Immature natural killer cell (primary cell): ENCODE measurements around the gene IFTAP. TPM values are rescaled to one million over a fixed set of nuclear protein-coding genes. Genes with fewer than 3 reads are reported as not detected.

Experiments used
- DNase-seq, 3 donors: peaks; one replicate each; pipeline ENCODE4 v3.0.0; 2022; ENCODE audit warnings: mixed read lengths in 1 of 3
- H3K27ac Mint-ChIP-seq, 6 donors: one replicate each; pipeline ENCODE4 v1.8.0; 2020; ENCODE audit warnings: mixed read lengths in 6 of 6, mild to moderate bottlenecking in 5 of 6, inconsistent platforms in 4 of 6, moderate library complexity in 3 of 6
- H3K27me3 Mint-ChIP-seq, 3 donors: one replicate each; pipeline ENCODE4 v1.8.0; 2020 to 2021; ENCODE audit warnings: low read depth in 3 of 3, mild to moderate bottlenecking in 3 of 3, mixed read lengths in 3 of 3, moderate library complexity in 3 of 3, inconsistent platforms in 1 of 3
- H3K36me3 Mint-ChIP-seq, 3 donors: one replicate each; pipeline ENCODE4 v1.8.0; 2020; ENCODE audit warnings: mixed read lengths in 3 of 3, inconsistent platforms in 2 of 3, mild to moderate bottlenecking in 2 of 3
- H3K4me1 Mint-ChIP-seq, 2 donors: one replicate each; pipeline ENCODE4 v1.8.0; 2020; ENCODE audit warnings: inconsistent platforms in 2 of 2, mild to moderate bottlenecking in 2 of 2, mixed read lengths in 2 of 2, moderate library complexity in 1 of 2
- H3K4me3 Mint-ChIP-seq, 5 donors: one replicate each; pipeline ENCODE4 v1.8.0; 2020; ENCODE audit warnings: mild to moderate bottlenecking in 5 of 5, mixed read lengths in 5 of 5, inconsistent platforms in 3 of 5, moderate library complexity in 3 of 5
- H3K9me3 Mint-ChIP-seq, 6 donors: one replicate each; pipeline ENCODE4 v1.8.0; 2020; ENCODE audit warnings: mild to moderate bottlenecking in 6 of 6, mixed read lengths in 6 of 6, inconsistent platforms in 4 of 6, moderate library complexity in 3 of 6
- polyA plus RNA-seq, 3 donors: library from polyadenylated mRNA; unstranded; fragments of 300-500 nt; fragmentation: Illumina TruSeq; gene quantifications; one replicate each; pipeline ENCODE4 v1.2.3, GENCODE V29; 2021

IFTAP gene
- polyA plus RNA-seq, 3 donors from 2014 or later, result 3.1 to 11.8 (median 3.2) TPM

DNA sequence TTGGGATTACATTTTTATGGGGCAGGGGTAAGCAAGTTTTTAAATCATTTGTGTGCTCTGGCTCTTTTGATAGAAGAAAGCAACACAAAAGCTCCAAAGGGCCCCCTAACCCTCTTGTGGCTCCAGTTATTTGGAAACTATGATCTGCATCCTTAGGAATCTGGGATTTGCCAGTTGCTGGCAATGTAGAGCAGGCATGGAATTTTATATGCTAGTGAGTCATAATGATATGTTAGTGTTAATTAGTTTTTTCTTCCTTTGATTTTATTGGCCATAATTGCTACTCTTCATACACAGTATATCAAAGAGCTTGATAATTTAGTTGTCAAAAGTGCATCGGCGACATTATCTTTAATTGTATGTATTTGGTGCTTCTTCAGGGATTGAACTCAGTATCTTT is 16.4 kb upstream of the IFTAP start:
- H3K9me3 Mint-ChIP-seq, result no peaks in the 10 kb centered on the region
- H3K27me3 Mint-ChIP-seq, result peaks cover 0 to 6% (median 1%) of the 10 kb centered on the region in 3 donors
- no peak overlapping the region for H3K27ac Mint-ChIP-seq
- no peak for DNase-seq
- H3K4me1 Mint-ChIP-seq, result no peaks in the 10 kb centered on the region
- peaks cover 4 to 18% (median 12%) of the 10 kb centered on the region in 3 donors for H3K36me3 Mint-ChIP-seq
- no peak overlapping the region for H3K4me3 Mint-ChIP-seq

GRCh38 chr11:36578458-36578857 is 15.8 kb upstream of the IFTAP start:
- DNase-seq, result no peak
- H3K36me3 Mint-ChIP-seq, result peaks cover 4 to 18% (median 12%) of the 10 kb centered on the region in 3 donors
- H3K27ac Mint-ChIP-seq, result no peak overlapping the region
- no peak overlapping the region for H3K4me3 Mint-ChIP-seq
- no peaks in the 10 kb centered on the region for H3K9me3 Mint-ChIP-seq
- H3K4me1 Mint-ChIP-seq, result no peaks in the 10 kb centered on the region
- H3K27me3 Mint-ChIP-seq, result peaks cover 0 to 6% (median 1%) of the 10 kb centered on the region in 3 donors

- Mint-ChIP-seq H3K27me3 (peaks cover 0 to 8% (median 1%) of the 10 kb centered on the region in 3 donors), H3K4me1 (no peaks in the 10 kb centered on the region), H3K36me3 (peaks cover 0 to 7% (median 0%) of the 10 kb centered on the region in 3 donors), H3K4me3 (no peak overlapping the region), H3K27ac (no peak overlapping the region), H3K9me3 (no peaks in the 10 kb centered on the region)
- DNase-seq, result no peak
These were observed 12.8 kb upstream of the IFTAP start for GRCh38 chr11:36581536-36581935.

DNA sequence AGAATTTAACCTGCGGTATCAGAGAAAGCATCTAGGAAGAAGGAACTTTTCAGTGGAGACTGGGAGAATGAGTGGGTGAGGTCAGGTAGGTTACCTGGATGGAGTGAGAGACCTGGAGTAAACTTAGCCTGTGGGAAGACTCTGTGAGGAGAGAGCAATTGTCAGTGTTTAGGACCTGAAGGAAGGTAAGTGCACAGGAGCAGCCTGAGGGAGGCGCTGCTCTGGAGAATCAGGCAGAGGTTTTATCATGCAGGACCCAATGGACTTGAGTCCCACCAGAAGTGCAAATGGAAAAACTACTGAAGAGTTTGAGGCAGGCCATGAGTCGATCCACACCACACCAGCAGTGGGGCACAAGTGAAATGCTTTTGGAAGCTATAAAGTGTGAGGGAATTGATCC is 10.6 kb upstream of the IFTAP start:
- Mint-ChIP-seq H3K27ac (no peak overlapping the region), H3K4me3 (no peak overlapping the region), H3K4me1 (no peaks in the 10 kb centered on the region), H3K9me3 (no peaks in the 10 kb centered on the region), H3K27me3 (peaks cover 0 to 14% (median 3%) of the 10 kb centered on the region in 3 donors), H3K36me3 (peaks cover 0 to 7% (median 0%) of the 10 kb centered on the region in 3 donors)
- no peak for DNase-seq

DNA sequence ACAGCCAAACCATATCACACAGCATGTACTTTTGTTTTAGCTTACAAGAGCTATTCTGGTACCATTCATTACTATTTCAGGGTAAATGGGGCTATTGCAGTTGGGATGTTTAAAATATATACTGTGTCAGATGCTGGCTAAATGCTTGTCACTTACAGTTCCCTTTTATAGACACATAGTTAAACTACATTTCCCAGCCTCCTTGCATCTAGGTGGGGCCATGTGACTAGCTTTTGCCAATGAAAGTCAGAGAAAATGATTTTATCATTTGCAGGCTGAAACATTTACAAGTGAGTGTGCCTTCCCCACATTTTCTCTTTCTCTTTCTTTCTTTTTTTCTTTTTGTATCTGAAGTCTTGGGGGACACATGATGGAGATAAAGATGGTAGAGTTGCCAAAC is 7.8 kb upstream of the IFTAP start:
- Mint-ChIP-seq H3K27me3 (peaks cover 3 to 23% (median 5%) of the 10 kb centered on the region in 3 donors), H3K27ac (no peak overlapping the region), H3K9me3 (no peaks in the 10 kb centered on the region), H3K36me3 (peaks cover 0 to 3% (median 0%) of the 10 kb centered on the region in 3 donors), H3K4me3 (no peak overlapping the region), H3K4me1 (no peaks in the 10 kb centered on the region)
- DNase-seq, result no peak

GRCh38 chr11:36588099-36588498 is 6.2 kb upstream of the IFTAP start:
- Mint-ChIP-seq H3K4me3 (no peak overlapping the region), H3K27me3 (peaks cover 6 to 24% (median 7%) of the 10 kb centered on the region in 3 donors), H3K4me1 (no peaks in the 10 kb centered on the region), H3K36me3 (peaks cover 0 to 3% (median 0%) of the 10 kb centered on the region in 3 donors), H3K27ac (no peak overlapping the region), H3K9me3 (no peaks in the 10 kb centered on the region)
- DNase-seq, result no peak

DNA sequence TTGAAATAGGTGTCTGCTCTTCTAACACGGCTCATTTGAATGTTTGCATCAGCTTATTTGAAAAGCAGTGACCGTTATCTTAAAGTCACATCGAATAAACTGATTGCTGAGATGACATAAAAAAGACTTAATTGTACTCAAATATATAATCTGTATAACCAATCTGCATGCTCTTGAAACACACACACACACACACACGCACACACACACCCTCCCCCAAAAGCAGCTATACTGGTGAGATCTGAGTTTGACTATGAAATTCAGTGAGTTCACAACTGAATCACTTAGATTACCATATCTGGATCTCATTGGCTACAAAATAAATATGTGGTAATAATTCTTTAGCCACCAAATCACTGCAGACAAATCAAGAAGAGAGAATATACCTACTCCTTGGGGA is 3.8 kb upstream of the IFTAP start:
- H3K9me3 Mint-ChIP-seq, result no peaks in the 10 kb centered on the region
- H3K36me3 Mint-ChIP-seq, result peaks cover 0 to 3% (median 0%) of the 10 kb centered on the region in 3 donors
- no peak overlapping the region for H3K4me3 Mint-ChIP-seq
- DNase-seq, result no peak
- no peak overlapping the region for H3K27ac Mint-ChIP-seq
- H3K4me1 Mint-ChIP-seq, result peaks cover 9 to 13% of the 10 kb centered on the region in 2 donors
- H3K27me3 Mint-ChIP-seq, result peaks cover 9 to 27% (median 11%) of the 10 kb centered on the region in 3 donors

GRCh38 chr11:36591433-36591832 is 2.9 kb upstream of the IFTAP start:
- Mint-ChIP-seq H3K36me3 (peaks cover 0 to 3% (median 0%) of the 10 kb centered on the region in 3 donors), H3K27me3 (peaks cover 9 to 30% (median 11%) of the 10 kb centered on the region in 3 donors), H3K27ac (no peak overlapping the region), H3K4me1 (peaks cover 9 to 13% of the 10 kb centered on the region in 2 donors), H3K4me3 (no peak overlapping the region), H3K9me3 (no peaks in the 10 kb centered on the region)
- DNase-seq, result no peak

DNA sequence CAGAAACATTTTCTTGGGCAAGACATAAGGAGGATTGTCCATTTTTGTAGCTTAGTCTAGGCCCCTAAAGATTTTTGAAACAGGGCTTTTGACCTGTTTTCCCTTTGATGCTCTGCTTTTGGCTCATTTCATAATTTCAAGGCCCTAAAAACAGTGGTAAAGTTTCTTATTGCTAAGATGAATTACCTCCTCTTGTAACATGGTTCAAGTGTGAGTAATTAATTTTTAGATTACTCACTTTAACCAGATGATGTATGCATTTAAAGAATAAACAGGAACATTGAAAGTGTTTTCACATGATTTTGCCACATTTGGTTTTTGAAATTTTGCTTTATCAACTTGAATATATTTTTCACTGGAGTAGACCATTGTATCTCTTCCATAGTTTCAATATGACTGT is 2.6 kb downstream of the IFTAP start:
- Mint-ChIP-seq H3K27ac (no peak overlapping the region), H3K4me1 (peaks cover 9 to 13% of the 10 kb centered on the region in 2 donors), H3K27me3 (peaks cover 4 to 12% (median 6%) of the 10 kb centered on the region in 3 donors), H3K9me3 (no peaks in the 10 kb centered on the region), H3K4me3 (no peak overlapping the region), H3K36me3 (no peaks in the 10 kb centered on the region)
- no peak for DNase-seq

DNA sequence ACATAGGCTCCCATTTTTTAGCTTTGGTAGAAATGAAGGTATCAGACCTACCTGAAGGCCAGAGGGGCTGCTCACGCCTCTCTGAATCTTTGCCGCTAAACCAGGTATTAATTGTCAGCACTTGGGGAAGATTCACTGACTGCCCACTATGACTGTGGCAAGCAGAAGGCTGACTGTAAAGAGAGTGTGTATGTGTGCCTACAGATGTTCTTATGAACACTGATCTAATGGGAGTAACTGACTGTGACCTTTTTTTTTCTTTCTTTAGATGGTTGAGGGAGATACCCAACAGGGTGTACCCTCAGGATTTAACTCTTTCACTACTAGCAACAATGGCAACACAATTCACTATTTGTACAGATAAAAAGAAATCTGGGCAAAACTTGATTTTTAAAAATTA is 3.7 kb downstream of the IFTAP start, which contains the start of gene RAG2:
Gene RAG2, minus strand, starts transcription at position 186 of the 400 bp plus-strand sequence. CDS start 4,068 bp downstream, outside the sequence.
- H3K9me3 Mint-ChIP-seq, result no peaks in the 10 kb centered on the region
- H3K36me3 Mint-ChIP-seq, result no peaks in the 10 kb centered on the region
- no peak for DNase-seq
- H3K27me3 Mint-ChIP-seq, result peaks cover 4 to 9% (median 4%) of the 10 kb centered on the region in 3 donors
- peaks cover 9 to 13% of the 10 kb centered on the region in 2 donors for H3K4me1 Mint-ChIP-seq
- no peak within 1 kb of the TSS for H3K4me3 Mint-ChIP-seq
- no peak within 1 kb of the TSS for H3K27ac Mint-ChIP-seq

DNA sequence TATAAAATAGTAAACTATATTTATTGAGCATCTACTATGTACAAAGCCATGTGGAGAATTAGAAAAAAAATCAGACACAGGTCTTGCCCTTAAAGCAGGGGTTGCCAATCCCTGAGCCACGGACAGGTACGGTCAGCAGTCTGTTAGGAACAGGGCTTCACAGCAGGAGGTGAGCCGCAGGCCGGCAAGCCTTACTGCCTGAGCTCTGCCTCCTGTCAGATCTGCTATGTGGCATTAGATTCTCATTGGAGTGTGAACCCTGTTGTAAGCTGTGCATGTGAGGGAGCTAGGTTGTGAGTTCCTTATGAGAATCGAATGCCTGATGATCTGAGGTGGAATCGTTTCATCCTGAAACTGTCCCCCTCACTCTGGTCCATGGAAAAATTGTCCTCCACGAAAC is 5.9 kb downstream of the IFTAP start:
- Mint-ChIP-seq H3K4me1 (peaks cover 0 to 2% of the 10 kb centered on the region in 2 donors), H3K9me3 (no peaks in the 10 kb centered on the region), H3K27ac (no peak overlapping the region), H3K4me3 (no peak overlapping the region), H3K36me3 (no peaks in the 10 kb centered on the region), H3K27me3 (peaks cover 0 to 4% (median 0%) of the 10 kb centered on the region in 3 donors)
- no peak for DNase-seq

GRCh38 chr11:36601155-36601554 is 6.9 kb downstream of the IFTAP start:
- Mint-ChIP-seq H3K27ac (no peak overlapping the region), H3K4me3 (no peak overlapping the region), H3K9me3 (no peaks in the 10 kb centered on the region), H3K27me3 (peaks cover 0 to 2% (median 0%) of the 10 kb centered on the region in 3 donors), H3K4me1 (no peaks in the 10 kb centered on the region), H3K36me3 (no peaks in the 10 kb centered on the region)
- no peak for DNase-seq

GRCh38 chr11:36602135-36602534 is 7.8 kb downstream of the IFTAP start:
- no peak for DNase-seq
- no peaks in the 10 kb centered on the region for H3K4me1 Mint-ChIP-seq
- peaks cover 0 to 2% (median 0%) of the 10 kb centered on the region in 3 donors for H3K27me3 Mint-ChIP-seq
- H3K27ac Mint-ChIP-seq, result no peak overlapping the region
- no peaks in the 10 kb centered on the region for H3K36me3 Mint-ChIP-seq
- no peak overlapping the region for H3K4me3 Mint-ChIP-seq
- H3K9me3 Mint-ChIP-seq, result no peaks in the 10 kb centered on the region

- Mint-ChIP-seq H3K36me3 (no peaks in the 10 kb centered on the region), H3K27ac (no peak overlapping the region), H3K4me3 (no peak overlapping the region), H3K4me1 (no peaks in the 10 kb centered on the region), H3K9me3 (no peaks in the 10 kb centered on the region), H3K27me3 (peaks cover 0 to 4% (median 0%) of the 10 kb centered on the region in 3 donors)
- no peak for DNase-seq
These were observed 11.2 kb downstream of the IFTAP start for GRCh38 chr11:36605221-36606216.
